HCT116 (cell line): ENCODE measurements around the gene ANKRD39. TPM values are rescaled to one million over a fixed set of nuclear protein-coding genes. Genes with fewer than 3 reads are reported as not detected.
A peak's percentile ranks its signal among the peaks of the same experiment; 100 is the strongest.

Source experiments
- ATAC-seq: fragments of 200-7000 bp; cut with Tn5 transposase; 2 replicates; pipeline ENCODE4 v1.9.1; 2020; ENCODE audit warnings: mild to moderate bottlenecking, moderate library complexity
- Bru-seq: library from RNA; stranded (reverse); fragments of 400-500 nt; gene quantifications from one replicate; lab custom pipeline; 2021; lab: Mats Ljungman, UMichigan
- BruChase-seq, 2 experiments: library from RNA; stranded (reverse); fragments of 400-500 nt; gene quantifications; one replicate each; lab custom pipeline; 2021; lab: Mats Ljungman, UMichigan
- BruUV-seq: library from RNA; stranded (reverse); fragments of 400-500 nt; replicated peaks from 2 replicates; lab custom pipeline; 2021; lab: Mats Ljungman, UMichigan
- CTCF ChIA-PET: fragments of 300-600 bp; sonication (Branson Sonifier 250); formaldehyde crosslinking; loops from one replicate; lab custom pipeline; 2021; ENCODE audit warnings: antibody characterized with exemption; lab: Charles Lee
- POLR2A ChIA-PET: fragments of 300-600, 350-600 bp; sonication (Branson Sonifier 250); formaldehyde crosslinking; loops from one replicate; lab custom pipeline; 2021; ENCODE audit warnings: antibody characterized with exemption; lab: Charles Lee
- RAD21 ChIA-PET, 2 experiments: fragments of 300-600 bp; sonication (Branson Sonifier 250); formaldehyde crosslinking; loops; one replicate each; lab custom pipeline; 2023; ENCODE audit warnings: low total read pairs in 2 of 2; ENCODE audit not compliant: uncharacterized antibody in 2 of 2, unreplicated experiment in 2 of 2, low non-redundant PET in 1 of 2; lab: Charles Lee
- DNase-seq: peaks from one replicate; pipeline ENCODE4 v3.0.0-alpha.2; 2010; ENCODE audit warnings: low read depth, low spot score
- H2AFZ ChIP-seq: fragments of 200-600 bp; shearing (Covaris generic), sonication (generic); 2 replicates; pipeline ENCODE4 v1.6.1; 2017; ENCODE audit warnings: low read depth, mixed run types, mixed read lengths, antibody characterized with exemption, low read length; ENCODE audit not compliant: poor library complexity, severe bottlenecking
- H3K27ac ChIP-seq: 2 replicates; pipeline ENCODE4 v1.5.1; 2012; ENCODE audit warnings: low read depth, low read length
- H3K27me3 ChIP-seq: fragments of 200-600 bp; sonication (generic); 2 replicates; pipeline ENCODE4 v1.6.1; 2016; ENCODE audit warnings: mixed run types, low read length, mixed read lengths; ENCODE audit not compliant: insufficient read depth
- H3K36me3 ChIP-seq, 2 experiments: fragments of 200-500 bp in 1 of 2; fragments of 200-600 bp in 1 of 2; sonication (Bioruptor generic) in 1 of 2; sonication (generic) in 1 of 2; 2 replicates each; pipeline versions ENCODE4 v1.5.1 to v1.6.1; 2014 to 2016; ENCODE audit warnings: low read length in 2 of 2, inconsistent platforms in 1 of 2, mixed read lengths in 1 of 2, mixed run types in 1 of 2; ENCODE audit not compliant: insufficient read depth in 2 of 2, control insufficient read depth in 1 of 2
- H3K4me1 ChIP-seq, 2 experiments: fragments of 200-600 bp in 1 of 2; sonication (generic) in 1 of 2; 2 replicates each; pipeline versions ENCODE4 v1.5.1 to v1.6.1; 2012 to 2017; ENCODE audit warnings: low read length in 2 of 2, inconsistent platforms in 1 of 2, mild to moderate bottlenecking in 1 of 2, mixed read lengths in 1 of 2, mixed run types in 1 of 2, moderate library complexity in 1 of 2; ENCODE audit not compliant: insufficient read depth in 2 of 2, control insufficient read depth in 1 of 2
- H3K4me2 ChIP-seq: fragments of 200-600 bp; sonication (generic); 2 replicates; pipeline ENCODE4 v1.6.1; 2017; ENCODE audit warnings: mixed run types, low read length, mixed read lengths
- H3K4me3 ChIP-seq, 2 experiments: fragments of 200-600 bp in 1 of 2; sonication (generic) in 1 of 2; replicated peaks in 1 of 2; 2 replicates each; pipeline ENCODE4 v1.5.1; 2011 to 2016; ENCODE audit warnings: low read length in 2 of 2, control low read depth in 1 of 2, low read depth in 1 of 2, mild to moderate bottlenecking in 1 of 2, mixed read lengths in 1 of 2, mixed run types in 1 of 2
- H3K79me2 ChIP-seq: fragments of 200-600 bp; sonication (generic); 2 replicates; pipeline ENCODE4 v1.6.1; 2017; ENCODE audit warnings: mild to moderate bottlenecking, mixed run types, low read length, moderate library complexity, mixed read lengths; ENCODE audit not compliant: insufficient read depth
- H3K9ac ChIP-seq: fragments of 200-600 bp; sonication (generic); 2 replicates; pipeline ENCODE4 v1.6.1; 2016; ENCODE audit warnings: low read length, mixed read lengths
- H3K9me2 ChIP-seq: fragments of 200-600 bp; sonication (generic), shearing (Covaris generic); 2 replicates; pipeline ENCODE4 v1.6.1; 2017; ENCODE audit warnings: mixed run types, mild to moderate bottlenecking, moderate library complexity; ENCODE audit not compliant: insufficient read depth
- H3K9me3 ChIP-seq, 2 experiments: fragments of 200-500 bp in 1 of 2; fragments of 200-600 bp in 1 of 2; sonication (Bioruptor generic) in 1 of 2; sonication (generic) in 1 of 2; 2 replicates each; pipeline ENCODE4 v1.6.1; 2014 to 2017; ENCODE audit warnings: low read length in 2 of 2, mixed read lengths in 2 of 2, inconsistent platforms in 1 of 2, low read depth in 1 of 2, mild to moderate bottlenecking in 1 of 2, mixed run types in 1 of 2, moderate library complexity in 1 of 2; ENCODE audit not compliant: control insufficient read depth in 1 of 2, insufficient read depth in 1 of 2
- H4K20me1 ChIP-seq: fragments of 200-600 bp; sonication (generic), shearing (Covaris generic); 2 replicates; pipeline ENCODE4 v1.6.1; 2017; ENCODE audit warnings: mixed run types, mild to moderate bottlenecking, moderate library complexity; ENCODE audit not compliant: insufficient read depth
- CEBPB ChIP-seq: IDR thresholded peaks from 2 replicates; pipeline ENCODE4 v1.6.1; 2012; ENCODE audit warnings: low read depth
- ELF1 ChIP-seq: IDR thresholded peaks from 2 replicates; pipeline ENCODE4 v1.6.1; 2012; ENCODE audit warnings: low read depth, borderline replicate concordance
- EZH2 ChIP-seq: fragments of 200-600 bp; sonication (generic); IDR thresholded peaks from 2 replicates; pipeline ENCODE4 v1.6.1; 2017; ENCODE audit warnings: antibody characterized with exemption, mixed run types
- EZH2phosphoT487 ChIP-seq: fragments of 200-600 bp; IDR thresholded peaks from 2 replicates; pipeline ENCODE4 v1.6.1; 2018; ENCODE audit warnings: antibody characterized with exemption, borderline replicate concordance
- FOSL1 ChIP-seq: IDR thresholded peaks from 2 replicates; pipeline ENCODE4 v1.6.1; 2012; ENCODE audit warnings: low read depth
- JUND ChIP-seq: IDR thresholded peaks from 2 replicates; pipeline ENCODE4 v1.6.1; 2012
- POLR2A ChIP-seq: IDR thresholded peaks from 2 replicates; pipeline ENCODE4 v1.7.0; 2011; ENCODE audit warnings: borderline replicate concordance; ENCODE audit not compliant: insufficient read depth, insufficient read length; ENCODE audit errors: extremely low read depth
- SIN3A ChIP-seq: IDR thresholded peaks from 2 replicates; pipeline ENCODE4 v1.6.1; 2012; ENCODE audit warnings: low read depth
- TCF7L2 ChIP-seq: IDR thresholded peaks from 2 replicates; pipeline ENCODE4 v1.7.0; 2011; ENCODE audit warnings: borderline replicate concordance, inconsistent platforms; ENCODE audit not compliant: insufficient read depth, insufficient read length; ENCODE audit errors: extremely low read depth
- ZFX ChIP-seq: fragments of 450-650 bp; IDR thresholded peaks from 2 replicates; pipeline ENCODE4 v1.6.1; 2017
- intact Hi-C: fragments of 100-400 bp; cut with micrococcal nuclease; formaldehyde crosslinking; loops from 2 replicates; pipeline ENCODE4 v1.10.0; 2022
- long read RNA-seq: library from polyadenylated mRNA; unstranded; transcript quantifications from one replicate; pipeline ENCODE4 v2.0.0, GENCODE V29; 2021; ENCODE audit not compliant: unreplicated experiment
- polyA plus RNA-seq: library from polyadenylated mRNA; unstranded; fragments of >200 nt; gene quantifications from 2 replicates; pipeline ENCODE4 v1.2.1, GENCODE V29; 2012; ENCODE audit warnings: missing spikeins
- total RNA-seq: library from RNA; stranded (reverse); gene quantifications from one replicate; pipeline ENCODE4 v1.2.1, GENCODE V29; 2021; ENCODE audit not compliant: unreplicated experiment
- TF ChIP-seq, protein P1 (sequence below): IDR thresholded peaks from 2 replicates; pipeline ENCODE4 v1.6.1; 2012
- TF ChIP-seq, protein P2 (sequence below), 3 experiments: fragments of 200-600 bp in 1 of 3; sonication (generic) in 1 of 3; IDR thresholded peaks in 2 of 3; conservative IDR thresholded peaks in 1 of 3; 2 replicates each; pipeline ENCODE4 v1.5.1; 2012 to 2017; ENCODE audit warnings: low read depth in 2 of 3, low read length in 2 of 3, antibody characterized with exemption in 1 of 3, borderline replicate concordance in 1 of 3, control low read depth in 1 of 3, mild to moderate bottlenecking in 1 of 3, mixed read lengths in 1 of 3, mixed run types in 1 of 3, moderate library complexity in 1 of 3; ENCODE audit not compliant: insufficient read depth in 1 of 3
- TF ChIP-seq, protein P3 (sequence below): IDR thresholded peaks from 2 replicates; pipeline ENCODE4 v1.6.1; 2011; ENCODE audit warnings: mild to moderate bottlenecking, low read length, moderate library complexity; ENCODE audit not compliant: insufficient replicate concordance; ENCODE audit errors: extremely low read depth
- TF ChIP-seq, protein P4 (sequence below): IDR thresholded peaks from 2 replicates; pipeline ENCODE4 v1.6.1; 2012; ENCODE audit warnings: low read depth
- TF ChIP-seq, protein P5 (sequence below): IDR thresholded peaks from 2 replicates; pipeline ENCODE4 v1.6.1; 2012

ANKRD39 gene, protein sequence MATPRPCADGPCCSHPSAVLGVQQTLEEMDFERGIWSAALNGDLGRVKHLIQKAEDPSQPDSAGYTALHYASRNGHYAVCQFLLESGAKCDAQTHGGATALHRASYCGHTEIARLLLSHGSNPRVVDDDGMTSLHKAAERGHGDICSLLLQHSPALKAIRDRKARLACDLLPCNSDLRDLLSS
- total RNA-seq (24.2 TPM), Bru-seq, nascent RNA (percentile 63 among the genes with signal in this experiment), BruChase-seq, experiment 1, labeled RNA remaining after a 6-hour chase (percentile 64 among the genes with signal in this experiment), BruChase-seq, experiment 2, labeled RNA remaining after a 2-hour chase (percentile 65 among the genes with signal in this experiment)
- 29.8 and 31.9 TPM in 2 replicates for polyA plus RNA-seq
- long read RNA-seq, transcript ANKRD39-201 (4 exons, 976 nt) = major isoform, 26 of 29 reads
- long read RNA-seq, partial matches to known transcripts = 3 of 29 reads
- long read RNA-seq, other reads (novel, unspliced or antisense) = 0 of 29 reads

DNA sequence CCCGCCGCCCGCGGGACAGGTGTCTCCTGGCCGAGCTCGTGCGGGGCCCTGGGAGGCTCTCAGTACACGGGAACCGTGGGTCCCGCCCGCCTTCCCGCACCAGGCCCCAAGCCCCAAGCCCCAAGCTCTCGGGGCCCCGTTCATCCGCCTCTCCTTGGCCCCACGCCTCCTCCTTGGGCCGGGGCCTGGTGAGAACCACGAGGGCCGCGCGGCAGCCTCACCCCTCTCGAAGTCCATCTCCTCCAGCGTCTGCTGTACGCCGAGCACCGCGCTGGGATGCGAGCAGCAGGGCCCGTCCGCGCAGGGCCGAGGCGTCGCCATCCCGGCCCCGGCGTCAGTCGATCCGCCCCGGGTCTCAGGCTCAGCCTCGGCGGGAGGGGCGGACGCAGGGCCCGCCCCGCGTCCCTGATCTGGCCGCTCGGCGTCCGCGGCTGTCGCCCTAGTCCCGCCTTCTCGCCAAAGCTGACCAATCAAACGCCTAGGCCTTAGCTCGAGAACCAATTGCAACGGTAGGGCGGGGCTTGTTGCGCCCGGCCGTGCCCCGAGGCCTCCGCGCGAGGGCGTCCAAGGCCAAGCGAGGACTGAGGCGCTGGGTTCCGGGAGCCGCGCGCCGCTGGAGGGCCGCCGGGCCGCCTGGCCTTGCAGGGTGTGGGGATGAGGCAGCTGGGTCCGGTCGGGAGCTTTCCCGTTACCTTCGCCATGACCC lies at the start of gene ANKRD39:
ANKRD39 (minus strand) TSS at position 350 of the 706 bp plus-strand sequence; CDS start at position 321, 29 bp downstream.
- intact Hi-C loops = loop anchor here (1.0 to 2.0 kb wide), 3 partner anchors 93 to 255 kb away; partner anchors contain the start of gene ANKRD36
- H3K27me3 ChIP-seq = no peaks in the 10 kb centered on the region
- H4K20me1 ChIP-seq = no peaks in the 10 kb centered on the region
- BruUV-seq = no TSS peak
- peaks cover 30% of the 10 kb centered on the region for H3K79me2 ChIP-seq
- peak within 1 kb of the TSS; percentile 89 for H3K9ac ChIP-seq
- H3K4me3 ChIP-seq = peak within 1 kb of the TSS; percentile 84 to 93
- ATAC-seq = peak; percentile 92
- H3K27ac ChIP-seq = peak within 1 kb of the TSS; percentile 67
- ChIA-PET POLR2A (interaction anchor here (0.7 to 2.7 kb wide), 8 partner anchors 11 to 255 kb away, joined by 3 to 20 read pairs (median 4); partner anchors contain the start of genes ANKRD36, CNNM3 and SEMA4C), RAD21 (interaction anchor here (0.7 to 2.4 kb wide), 7 partner anchors 11 to 255 kb away, joined by 3 to 13 read pairs (median 6); partner anchors contain the start of genes ANKRD36 (in 1 of the 2) and SEMA4C (in 1 of the 2)), CTCF (interaction anchor here (0.7 to 4.1 kb wide), 19 partner anchors 11 to 308 kb away, joined by 3 to 42 read pairs (median 7); partner anchors contain the start of genes ANKRD36, CNNM3 and KANSL3)
- H2AFZ ChIP-seq = no peak within 1 kb of the TSS
- H3K9me2 ChIP-seq = no peaks in the 10 kb centered on the region
- H3K4me1 ChIP-seq = peaks cover 9 to 20% of the 10 kb centered on the region in 2 experiments
- DNase-seq = peak; percentile 96
- peaks cover 17% of the 10 kb centered on the region in 2 experiments; a peak in 3 of 4 replicates for H3K36me3 ChIP-seq
- peak within 1 kb of the TSS; percentile 99 for H3K4me2 ChIP-seq
- no peaks in the 10 kb centered on the region for H3K9me3 ChIP-seq
- no peak for TF ChIP-seq EZH2phosphoT487
- TF ChIP-seq, protein P1, sequence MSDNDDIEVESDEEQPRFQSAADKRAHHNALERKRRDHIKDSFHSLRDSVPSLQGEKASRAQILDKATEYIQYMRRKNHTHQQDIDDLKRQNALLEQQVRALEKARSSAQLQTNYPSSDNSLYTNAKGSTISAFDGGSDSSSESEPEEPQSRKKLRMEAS = peak; percentile 73
- TF ChIP-seq SIN3A = peak; percentile 90
- TF ChIP-seq ZFX = peak; percentile 98
- no peak for TF ChIP-seq FOSL1
- TF ChIP-seq, protein P2, sequence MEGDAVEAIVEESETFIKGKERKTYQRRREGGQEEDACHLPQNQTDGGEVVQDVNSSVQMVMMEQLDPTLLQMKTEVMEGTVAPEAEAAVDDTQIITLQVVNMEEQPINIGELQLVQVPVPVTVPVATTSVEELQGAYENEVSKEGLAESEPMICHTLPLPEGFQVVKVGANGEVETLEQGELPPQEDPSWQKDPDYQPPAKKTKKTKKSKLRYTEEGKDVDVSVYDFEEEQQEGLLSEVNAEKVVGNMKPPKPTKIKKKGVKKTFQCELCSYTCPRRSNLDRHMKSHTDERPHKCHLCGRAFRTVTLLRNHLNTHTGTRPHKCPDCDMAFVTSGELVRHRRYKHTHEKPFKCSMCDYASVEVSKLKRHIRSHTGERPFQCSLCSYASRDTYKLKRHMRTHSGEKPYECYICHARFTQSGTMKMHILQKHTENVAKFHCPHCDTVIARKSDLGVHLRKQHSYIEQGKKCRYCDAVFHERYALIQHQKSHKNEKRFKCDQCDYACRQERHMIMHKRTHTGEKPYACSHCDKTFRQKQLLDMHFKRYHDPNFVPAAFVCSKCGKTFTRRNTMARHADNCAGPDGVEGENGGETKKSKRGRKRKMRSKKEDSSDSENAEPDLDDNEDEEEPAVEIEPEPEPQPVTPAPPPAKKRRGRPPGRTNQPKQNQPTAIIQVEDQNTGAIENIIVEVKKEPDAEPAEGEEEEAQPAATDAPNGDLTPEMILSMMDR (IDR thresholded peaks at IDR 0.05 in 2 of 3, conservative IDR thresholded peaks at IDR 0.05 in 1 of 3; ENCODE audit: borderline replicate concordance in 1 of 3, insufficient read depth in 1 of 3, low read depth in 2 of 3, low read length in 2 of 3) = peak; percentile 74 to 98 (median 75)
- no peak for TF ChIP-seq ELF1
- peak; percentile 78 for TF ChIP-seq TCF7L2
- TF ChIP-seq JUND = no peak
- TF ChIP-seq, protein P3, sequence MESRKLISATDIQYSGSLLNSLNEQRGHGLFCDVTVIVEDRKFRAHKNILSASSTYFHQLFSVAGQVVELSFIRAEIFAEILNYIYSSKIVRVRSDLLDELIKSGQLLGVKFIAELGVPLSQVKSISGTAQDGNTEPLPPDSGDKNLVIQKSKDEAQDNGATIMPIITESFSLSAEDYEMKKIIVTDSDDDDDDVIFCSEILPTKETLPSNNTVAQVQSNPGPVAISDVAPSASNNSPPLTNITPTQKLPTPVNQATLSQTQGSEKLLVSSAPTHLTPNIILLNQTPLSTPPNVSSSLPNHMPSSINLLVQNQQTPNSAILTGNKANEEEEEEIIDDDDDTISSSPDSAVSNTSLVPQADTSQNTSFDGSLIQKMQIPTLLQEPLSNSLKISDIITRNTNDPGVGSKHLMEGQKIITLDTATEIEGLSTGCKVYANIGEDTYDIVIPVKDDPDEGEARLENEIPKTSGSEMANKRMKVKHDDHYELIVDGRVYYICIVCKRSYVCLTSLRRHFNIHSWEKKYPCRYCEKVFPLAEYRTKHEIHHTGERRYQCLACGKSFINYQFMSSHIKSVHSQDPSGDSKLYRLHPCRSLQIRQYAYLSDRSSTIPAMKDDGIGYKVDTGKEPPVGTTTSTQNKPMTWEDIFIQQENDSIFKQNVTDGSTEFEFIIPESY = no peak
- TF ChIP-seq, protein P4, sequence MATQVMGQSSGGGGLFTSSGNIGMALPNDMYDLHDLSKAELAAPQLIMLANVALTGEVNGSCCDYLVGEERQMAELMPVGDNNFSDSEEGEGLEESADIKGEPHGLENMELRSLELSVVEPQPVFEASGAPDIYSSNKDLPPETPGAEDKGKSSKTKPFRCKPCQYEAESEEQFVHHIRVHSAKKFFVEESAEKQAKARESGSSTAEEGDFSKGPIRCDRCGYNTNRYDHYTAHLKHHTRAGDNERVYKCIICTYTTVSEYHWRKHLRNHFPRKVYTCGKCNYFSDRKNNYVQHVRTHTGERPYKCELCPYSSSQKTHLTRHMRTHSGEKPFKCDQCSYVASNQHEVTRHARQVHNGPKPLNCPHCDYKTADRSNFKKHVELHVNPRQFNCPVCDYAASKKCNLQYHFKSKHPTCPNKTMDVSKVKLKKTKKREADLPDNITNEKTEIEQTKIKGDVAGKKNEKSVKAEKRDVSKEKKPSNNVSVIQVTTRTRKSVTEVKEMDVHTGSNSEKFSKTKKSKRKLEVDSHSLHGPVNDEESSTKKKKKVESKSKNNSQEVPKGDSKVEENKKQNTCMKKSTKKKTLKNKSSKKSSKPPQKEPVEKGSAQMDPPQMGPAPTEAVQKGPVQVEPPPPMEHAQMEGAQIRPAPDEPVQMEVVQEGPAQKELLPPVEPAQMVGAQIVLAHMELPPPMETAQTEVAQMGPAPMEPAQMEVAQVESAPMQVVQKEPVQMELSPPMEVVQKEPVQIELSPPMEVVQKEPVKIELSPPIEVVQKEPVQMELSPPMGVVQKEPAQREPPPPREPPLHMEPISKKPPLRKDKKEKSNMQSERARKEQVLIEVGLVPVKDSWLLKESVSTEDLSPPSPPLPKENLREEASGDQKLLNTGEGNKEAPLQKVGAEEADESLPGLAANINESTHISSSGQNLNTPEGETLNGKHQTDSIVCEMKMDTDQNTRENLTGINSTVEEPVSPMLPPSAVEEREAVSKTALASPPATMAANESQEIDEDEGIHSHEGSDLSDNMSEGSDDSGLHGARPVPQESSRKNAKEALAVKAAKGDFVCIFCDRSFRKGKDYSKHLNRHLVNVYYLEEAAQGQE = no peak
- no peak for TF ChIP-seq EZH2
- TF ChIP-seq CEBPB = no peak
- peak; percentile 84 for TF ChIP-seq POLR2A
- TF ChIP-seq, protein P5, sequence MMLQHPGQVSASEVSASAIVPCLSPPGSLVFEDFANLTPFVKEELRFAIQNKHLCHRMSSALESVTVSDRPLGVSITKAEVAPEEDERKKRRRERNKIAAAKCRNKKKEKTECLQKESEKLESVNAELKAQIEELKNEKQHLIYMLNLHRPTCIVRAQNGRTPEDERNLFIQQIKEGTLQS = no peak
